NCI-H187 treated with DMSO at 0.1 percent for 48 hours (cell line): ENCODE results near the gene TIRAP.
"Not testable (repeated sequence)": the region's sequence is repeated elsewhere in the genome, so short reads cannot be mapped to it uniquely, and the experiment has no call there.

Source experiments
- DNase-seq: peaks from one replicate; lab custom pipeline; 2025; lab: John Stamatoyannopoulos, UW

The TIRAP gene

GRCh38 chr11:126288237-126288636, 5.3 kb downstream of the TIRAP start:
- DNase-seq, result no peak

- DNase-seq, result no peak
These were observed 8.0 kb downstream of the TIRAP start for GRCh38 chr11:126290887-126291286.

- DNase-seq, result no peak
These were observed 10.8 kb downstream of the TIRAP start for GRCh38 chr11:126293726-126294125.

- DNase-seq, result no peak
These were observed 14.1 kb downstream of the TIRAP start for GRCh38 chr11:126297004-126297403.

GRCh38 chr11:126303623-126304456, 20.9 kb downstream of the TIRAP start, which contains the start of gene DCPS:
Gene DCPS (plus strand): TSS chr11:126304060. CDS start chr11:126304081, 21 bp downstream.
- peak; percentile 71 for DNase-seq

- DNase-seq, result no peak
These were observed 21.7 kb downstream of the TIRAP start for GRCh38 chr11:126304457-126305075.

GRCh38 chr11:126305699-126306098, 22.8 kb downstream of the TIRAP start:
- DNase-seq, result no peak

- DNase-seq, result no peak
These were observed 24.8 kb downstream of the TIRAP start for GRCh38 chr11:126307706-126308105.

GRCh38 chr11:126308271-126308671, 25.4 kb downstream of the TIRAP start:
- DNase-seq, result no peak

GRCh38 chr11:126308771-126309170, 25.9 kb downstream of the TIRAP start:
- not testable (repeated sequence) for DNase-seq

- DNase-seq, result no peak
These were observed 27.5 kb downstream of the TIRAP start for GRCh38 chr11:126310200-126310991.

GRCh38 chr11:126310992-126311310, 28.1 kb downstream of the TIRAP start:
- no peak for DNase-seq

GRCh38 chr11:126311401-126312291, 28.8 kb downstream of the TIRAP start:
- no peak for DNase-seq

GRCh38 chr11:126312961-126313360, 30.1 kb downstream of the TIRAP start:
- no peak for DNase-seq

GRCh38 chr11:126313826-126314225, 30.9 kb downstream of the TIRAP start:
- no peak for DNase-seq

GRCh38 chr11:126317432-126317755, 34.5 kb downstream of the TIRAP start:
- DNase-seq, result no peak

- DNase-seq, result peak; percentile 6
These were observed 35.1 kb downstream of the TIRAP start for GRCh38 chr11:126317756-126318573.

GRCh38 chr11:126318574-126319373, 35.9 kb downstream of the TIRAP start:
- no peak for DNase-seq

- no peak for DNase-seq
These were observed 36.5 kb downstream of the TIRAP start for GRCh38 chr11:126319374-126319740.

GRCh38 chr11:126322996-126323395, 40.1 kb downstream of the TIRAP start:
- no peak for DNase-seq
